ENCODE data around the gene CDKL5.

GRCh38 chrX:18676050-18676449, 250.6 kb downstream of the CDKL5 start:
- TF ChIP-seq CTCF (IDR thresholded peaks at IDR 0.05): no peak
- no peak for TF ChIP-seq POLR2AphosphoS5 (IDR thresholded peaks at IDR 0.05; ENCODE audit: low read depth, low read length)
- no peak for TF ChIP-seq SIN3A (IDR thresholded peaks at IDR 0.05; ENCODE audit: borderline replicate concordance, insufficient read depth, low read depth, low read length)
- TF ChIP-seq REST (IDR thresholded peaks at IDR 0.05; ENCODE audit: insufficient read depth in 1 of 2, low read depth in 2 of 2, low read length in 1 of 2): no peak
- no peak for TF ChIP-seq TCF7L2 (IDR thresholded peaks at IDR 0.05; ENCODE audit: low read depth, low read length)

All from Panc1 (cell line).